K562 (cell line): ENCODE data around the gene UBALD2. TPM values are rescaled to one million over a fixed set of nuclear protein-coding genes. Genes with fewer than 3 reads are reported as not detected.

ENCODE experiments used
- ARID1B ChIP-seq: fragments of 450-650 bp; IDR thresholded peaks from 2 replicates; pipeline ENCODE4 v1.6.1; 2016; ENCODE audit warnings: antibody characterized with exemption, mild to moderate bottlenecking, inconsistent platforms
- ATF6 ChIP-seq: sonication (generic); formaldehyde crosslinking; IDR thresholded peaks from 2 replicates; pipeline ENCODE4 v1.4.0; 2020; ENCODE audit warnings: mild to moderate bottlenecking, missing genetic modification reagents
- E2F4 ChIP-seq: sonication (generic); formaldehyde crosslinking; IDR thresholded peaks from 2 replicates; pipeline ENCODE4 v1.8.0; 2022; ENCODE audit warnings: mild to moderate bottlenecking, low read depth, missing genetic modification reagents
- MGA ChIP-seq: fragments of 450-650 bp; IDR thresholded peaks from 2 replicates; pipeline ENCODE4 v1.6.1; 2016; ENCODE audit warnings: mild to moderate bottlenecking, moderate library complexity
- MTA3 ChIP-seq: fragments of 450-650 bp; formaldehyde crosslinking; IDR thresholded peaks from 2 replicates; pipeline ENCODE4 v1.6.1; 2017; ENCODE audit warnings: mild to moderate bottlenecking, borderline replicate concordance
- RNF2 ChIP-seq: sonication (generic); IDR thresholded peaks from 2 replicates; pipeline ENCODE4 v1.6.1; 2016
- SMARCB1 ChIP-seq: IDR thresholded peaks from 2 replicates; pipeline ENCODE4 v1.6.1; 2011; ENCODE audit warnings: improper control_type of control experiment, low read depth; ENCODE audit not compliant: insufficient read length
- ZBTB9 ChIP-seq: fragments of 450-650 bp; formaldehyde crosslinking; IDR thresholded peaks from 2 replicates; pipeline ENCODE4 v1.4.0; 2020; ENCODE audit warnings: mild to moderate bottlenecking, moderate library complexity
- polyA plus RNA-seq, 8 experiments: library from polyadenylated mRNA; depleted of rRNA in 4 of 8; stranded (reverse) in 5 of 8; unstranded in 3 of 8; fragments of >200 nt; fragmentation: Nextera tagmentation in 2 of 8; fragmentation: Illumina TruSeq in 1 of 8; extraction: Ambion mirVana in 2 of 8; extraction: Trizol in 1 of 8; gene quantifications; 2 replicates each; pipeline versions ENCODE4 v1.2.1 to v1.2.3, GENCODE V29; 2011 to 2014; ENCODE audit warnings: inconsistent platforms in 1 of 8, missing spikeins in 1 of 8
- total RNA-seq, 7 experiments: library from RNA; depleted of rRNA in 6 of 7; stranded (reverse); fragments of >200 nt in 6 of 7; fragmentation: Illumina TruSeq in 2 of 7; extraction: Trizol in 2 of 7; gene quantifications; 2 replicates each; pipeline versions ENCODE4 v1.2.1 to v1.2.3, GENCODE V29; 2011 to 2021; ENCODE audit warnings: low replicate concordance in 1 of 7

Gene UBALD2
- total and polyA plus RNA-seq, 9 of the 15 experiments (the other 6 are each of a cell fraction or from before 2014, with no cell fraction given), result 2.3 to 94.1 (median 25.3) TPM

- TF ChIP-seq ZBTB9 (CRISPR knock-in tag), result peak; percentile 22; the same call in 1 of the 2 replicates
- TF ChIP-seq E2F4 (CRISPR knock-in tag), result no peak
- no peak; the same call in 1 of the 2 replicates for TF ChIP-seq RNF2
- TF ChIP-seq ARID1B, result peak; percentile 14; the same call in 1 of the 2 replicates
- peak; percentile 83 for TF ChIP-seq MGA
- no peak for TF ChIP-seq SMARCB1
- TF ChIP-seq ATF6 (CRISPR knock-in tag), result 0 out of 2 replicates have a peak, but pooled peaks have one; percentile 59
- TF ChIP-seq MTA3, result peak; percentile 69; the same call in 1 of the 2 replicates
These were observed 24.5 kb upstream of the UBALD2 start, which contains the start of gene RNF157 (continued) for GRCh38 chr17:76240461-76241203.
